ENCODE results near the gene ENTHD1. TPM values are rescaled to one million over a fixed set of nuclear protein-coding genes. Genes with fewer than 3 reads are reported as not detected.

ENTHD1 gene
- total and polyA plus RNA-seq, 10 of the 15 experiments (the other 5 are each of a cell fraction or from before 2014, with no cell fraction given): 0.09 to 0.52 (median 0.21) TPM; not detected in 1

DNA sequence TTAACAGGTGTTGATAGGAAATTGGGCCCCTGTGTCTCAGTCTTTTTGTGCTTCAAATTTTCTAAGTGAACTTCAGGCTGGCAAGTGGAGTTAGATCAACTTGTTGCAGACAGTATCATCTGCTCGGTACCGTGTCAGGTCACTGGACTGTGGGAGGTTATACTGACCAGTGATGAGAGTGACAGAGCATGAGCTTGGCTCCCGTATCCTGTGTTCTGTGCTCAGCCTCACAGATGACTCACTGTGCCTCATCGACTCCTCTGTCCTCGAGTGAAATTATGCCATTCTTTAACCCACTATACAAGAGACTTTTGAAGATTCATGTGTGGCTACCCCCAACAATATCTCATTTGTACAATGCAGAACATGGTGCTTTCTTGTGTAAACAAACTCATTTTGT is 15.2 kb upstream of the ENTHD1 start (continued):
- TF ChIP-seq, protein P1, sequence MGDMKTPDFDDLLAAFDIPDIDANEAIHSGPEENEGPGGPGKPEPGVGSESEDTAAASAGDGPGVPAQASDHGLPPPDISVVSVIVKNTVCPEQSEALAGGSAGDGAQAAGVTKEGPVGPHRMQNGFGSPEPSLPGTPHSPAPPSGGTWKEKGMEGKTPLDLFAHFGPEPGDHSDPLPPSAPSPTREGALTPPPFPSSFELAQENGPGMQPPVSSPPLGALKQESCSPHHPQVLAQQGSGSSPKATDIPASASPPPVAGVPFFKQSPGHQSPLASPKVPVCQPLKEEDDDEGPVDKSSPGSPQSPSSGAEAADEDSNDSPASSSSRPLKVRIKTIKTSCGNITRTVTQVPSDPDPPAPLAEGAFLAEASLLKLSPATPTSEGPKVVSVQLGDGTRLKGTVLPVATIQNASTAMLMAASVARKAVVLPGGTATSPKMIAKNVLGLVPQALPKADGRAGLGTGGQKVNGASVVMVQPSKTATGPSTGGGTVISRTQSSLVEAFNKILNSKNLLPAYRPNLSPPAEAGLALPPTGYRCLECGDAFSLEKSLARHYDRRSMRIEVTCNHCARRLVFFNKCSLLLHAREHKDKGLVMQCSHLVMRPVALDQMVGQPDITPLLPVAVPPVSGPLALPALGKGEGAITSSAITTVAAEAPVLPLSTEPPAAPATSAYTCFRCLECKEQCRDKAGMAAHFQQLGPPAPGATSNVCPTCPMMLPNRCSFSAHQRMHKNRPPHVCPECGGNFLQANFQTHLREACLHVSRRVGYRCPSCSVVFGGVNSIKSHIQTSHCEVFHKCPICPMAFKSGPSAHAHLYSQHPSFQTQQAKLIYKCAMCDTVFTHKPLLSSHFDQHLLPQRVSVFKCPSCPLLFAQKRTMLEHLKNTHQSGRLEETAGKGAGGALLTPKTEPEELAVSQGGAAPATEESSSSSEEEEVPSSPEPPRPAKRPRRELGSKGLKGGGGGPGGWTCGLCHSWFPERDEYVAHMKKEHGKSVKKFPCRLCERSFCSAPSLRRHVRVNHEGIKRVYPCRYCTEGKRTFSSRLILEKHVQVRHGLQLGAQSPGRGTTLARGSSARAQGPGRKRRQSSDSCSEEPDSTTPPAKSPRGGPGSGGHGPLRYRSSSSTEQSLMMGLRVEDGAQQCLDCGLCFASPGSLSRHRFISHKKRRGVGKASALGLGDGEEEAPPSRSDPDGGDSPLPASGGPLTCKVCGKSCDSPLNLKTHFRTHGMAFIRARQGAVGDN (IDR thresholded peaks at IDR 0.05): no peak; the same call in 1 of the 2 replicates
- no peak for TF ChIP-seq IKZF1 (conservative IDR thresholded peaks at IDR 0.05)
- TF ChIP-seq TCF3 (IDR thresholded peaks at IDR 0.05; ENCODE audit: borderline replicate concordance, insufficient read depth, low read depth, low read length): no peak
- no peak for TF ChIP-seq RB1 (IDR thresholded peaks at IDR 0.05; ENCODE audit: borderline replicate concordance)
- TF ChIP-seq MXI1 (IDR thresholded peaks at IDR 0.05; ENCODE audit: low read depth, low read length): no peak
- TF ChIP-seq BHLHE40 (IDR thresholded peaks at IDR 0.05; ENCODE audit: borderline replicate concordance in 1 of 2, low read depth in 2 of 2, low read length in 1 of 2): peak in 1 of 2 experiments; percentile 17; a peak in 1 of 4 replicates
- TF ChIP-seq CBFB (IDR thresholded peaks at IDR 0.05; ENCODE audit: low read depth): no peak

DNA sequence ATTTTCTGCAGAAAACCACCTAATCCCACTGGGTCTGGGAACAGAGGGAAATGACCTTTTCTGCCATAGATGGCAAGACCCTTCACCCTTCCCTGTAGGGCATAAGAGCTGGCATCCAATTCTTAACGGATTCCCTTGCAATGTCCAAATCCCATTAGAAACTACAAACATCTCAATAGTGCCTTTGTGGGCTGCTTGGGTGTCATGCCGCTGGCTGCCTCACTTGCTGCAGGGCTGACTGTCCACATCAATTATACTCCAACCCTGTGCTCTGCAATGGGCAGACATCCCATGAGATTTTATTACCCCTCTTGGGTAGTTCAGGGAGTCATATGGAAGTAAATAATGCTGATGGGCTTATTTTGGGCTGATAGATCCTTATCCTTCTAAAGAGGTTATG is 14.6 kb upstream of the ENTHD1 start:
- no TSS peak for BruUV-seq (replicated peaks)
- ChIA-PET POLR2A (interaction anchor here (1.3 to 5.2 kb wide), 9 partner anchors 7 to 114 kb away, joined by 3 to 43 read pairs (median 5); partner anchors contain the start of gene GRAP2), SMC1A (ENCODE audit: uncharacterized antibody, unreplicated experiment) (interaction anchor here (1.2 to 11.1 kb wide), 14 partner anchors 10 to 136 kb away, joined by 3 to 108 read pairs (median 5); partner anchors contain the start of gene GRAP2), RAD21 (ENCODE audit: unreplicated experiment) (interaction anchor here (0.7 to 7.5 kb wide), 6 partner anchors 9 to 36 kb away, joined by 3 to 91 read pairs (median 6); partner anchors contain the start of gene GRAP2), CTCF (interaction anchor here (0.8 to 3.5 kb wide), 6 partner anchors 9 to 379 kb away, joined by 3 to 20 read pairs (median 3); partner anchors contain the start of gene GRAP2)
- Histone ChIP-seq H3K4me3 (peak overlapping the region; percentile 42), H3K4me2 (ENCODE audit: control insufficient read depth, insufficient read depth) (peak overlapping the region; percentile 52), H3K4me1 (ENCODE audit: control insufficient read depth, insufficient read depth, low read length) (peaks cover 35% of the 10 kb centered on the region), H2AFZ (ENCODE audit: control insufficient read depth, low read depth, low read length) (no peak overlapping the region), H4K20me1 (ENCODE audit: control insufficient read depth, insufficient read depth) (no peaks in the 10 kb centered on the region), H3K27me3 (replicated peaks in 1 of 2; ENCODE audit: control insufficient read depth in 2 of 2, insufficient read depth in 2 of 2, low read length in 1 of 2) (no peaks in the 10 kb centered on the region), H3K9ac (ENCODE audit: control insufficient read depth, insufficient read depth, low read length) (peak overlapping the region; percentile 37), H3K36me3 (ENCODE audit: control insufficient read depth in 2 of 2, insufficient read depth in 2 of 2, low read length in 1 of 2) (0 out of 4 replicates have a peak, but pooled peaks cover 0 to 6% of the 10 kb centered on the region in 2 experiments), H3K27ac (ENCODE audit: control insufficient read depth, insufficient read depth) (peak overlapping the region; percentile 71), H3K9me3 (replicated peaks; ENCODE audit: control insufficient read depth, insufficient read depth, low read length) (no peaks in the 10 kb centered on the region; the same call in 2 of the 3 replicates), H3K79me2 (ENCODE audit: control insufficient read depth, insufficient read depth, low read length) (peaks cover 96% of the 10 kb centered on the region)
- no peak for FAIRE-seq
- no peak for TF ChIP-seq HDAC6 (IDR thresholded peaks at IDR 0.05; ENCODE audit: unreplicated experiment)
- TF ChIP-seq RUNX3 (IDR thresholded peaks at IDR 0.05; ENCODE audit: low read length): 0 out of 2 replicates have a peak, but pooled peaks have one; percentile 24
- TF ChIP-seq MYB (IDR thresholded peaks at IDR 0.05; ENCODE audit: borderline replicate concordance, low read depth, low read length): no peak
- TF ChIP-seq, protein P2, sequence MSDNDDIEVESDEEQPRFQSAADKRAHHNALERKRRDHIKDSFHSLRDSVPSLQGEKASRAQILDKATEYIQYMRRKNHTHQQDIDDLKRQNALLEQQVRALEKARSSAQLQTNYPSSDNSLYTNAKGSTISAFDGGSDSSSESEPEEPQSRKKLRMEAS (IDR thresholded peaks at IDR 0.05; ENCODE audit: low read depth, low read length): no peak
- TF ChIP-seq RBBP5 (conservative IDR thresholded peaks at IDR 0.05): no peak
- in situ Hi-C loops (cut with MboI): no loop called here
- peak; percentile 16 for ATAC-seq
- WGBS (ENCODE audit: insufficient coverage, insufficient replicate concordance, low lambda C conversion rate, missing lambda C conversion rate): 88% methylated on average over 2 of the region's 2 CpGs
- DNase-seq (ENCODE audit: low read depth, low spot score): no peak
- intact Hi-C loops (cut with micrococcal nuclease; ENCODE audit: unreplicated experiment): loop anchor here (2.0 kb wide), 1 partner anchor 83 kb away; no protein-coding TSS in a partner anchor

Measured in GM12878 (cell line).